Testis (tissue), 2 donors: ENCODE measurements around the gene CCDC178.

Experiments
- POLR2A ChIP-seq: fragments of 450-650 bp; IDR thresholded peaks from one replicate; pipeline ENCODE4 v1.6.1; 2017; ENCODE audit warnings: antibody characterized with exemption, mild to moderate bottlenecking, moderate library complexity
- TF ChIP-seq, protein P1 (sequence below), 3 experiments: fragments of 450-650 bp in 2 of 3; fragments of 200-600 bp in 1 of 3; sonication (generic) in 1 of 3; IDR thresholded peaks; one replicate each; pipeline ENCODE4 v1.5.1; 2016 to 2019; ENCODE audit warnings: antibody characterized with exemption in 3 of 3, mild to moderate bottlenecking in 2 of 3, moderate library complexity in 1 of 3

- TF ChIP-seq POLR2A, result no peak
- TF ChIP-seq, protein P1, sequence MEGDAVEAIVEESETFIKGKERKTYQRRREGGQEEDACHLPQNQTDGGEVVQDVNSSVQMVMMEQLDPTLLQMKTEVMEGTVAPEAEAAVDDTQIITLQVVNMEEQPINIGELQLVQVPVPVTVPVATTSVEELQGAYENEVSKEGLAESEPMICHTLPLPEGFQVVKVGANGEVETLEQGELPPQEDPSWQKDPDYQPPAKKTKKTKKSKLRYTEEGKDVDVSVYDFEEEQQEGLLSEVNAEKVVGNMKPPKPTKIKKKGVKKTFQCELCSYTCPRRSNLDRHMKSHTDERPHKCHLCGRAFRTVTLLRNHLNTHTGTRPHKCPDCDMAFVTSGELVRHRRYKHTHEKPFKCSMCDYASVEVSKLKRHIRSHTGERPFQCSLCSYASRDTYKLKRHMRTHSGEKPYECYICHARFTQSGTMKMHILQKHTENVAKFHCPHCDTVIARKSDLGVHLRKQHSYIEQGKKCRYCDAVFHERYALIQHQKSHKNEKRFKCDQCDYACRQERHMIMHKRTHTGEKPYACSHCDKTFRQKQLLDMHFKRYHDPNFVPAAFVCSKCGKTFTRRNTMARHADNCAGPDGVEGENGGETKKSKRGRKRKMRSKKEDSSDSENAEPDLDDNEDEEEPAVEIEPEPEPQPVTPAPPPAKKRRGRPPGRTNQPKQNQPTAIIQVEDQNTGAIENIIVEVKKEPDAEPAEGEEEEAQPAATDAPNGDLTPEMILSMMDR (IDR thresholded peaks at IDR 0.05), result no peak
Observed at GRCh38 chr18:32961538-32961937, 479.0 kb downstream of the CCDC178 start.
